ENCODE data around the gene RAB9A.
"Not testable (repeated sequence)": the region's sequence is repeated elsewhere in the genome, so short reads cannot be mapped to it uniquely, and the experiment has no call there.

Gene RAB9A

DNA sequence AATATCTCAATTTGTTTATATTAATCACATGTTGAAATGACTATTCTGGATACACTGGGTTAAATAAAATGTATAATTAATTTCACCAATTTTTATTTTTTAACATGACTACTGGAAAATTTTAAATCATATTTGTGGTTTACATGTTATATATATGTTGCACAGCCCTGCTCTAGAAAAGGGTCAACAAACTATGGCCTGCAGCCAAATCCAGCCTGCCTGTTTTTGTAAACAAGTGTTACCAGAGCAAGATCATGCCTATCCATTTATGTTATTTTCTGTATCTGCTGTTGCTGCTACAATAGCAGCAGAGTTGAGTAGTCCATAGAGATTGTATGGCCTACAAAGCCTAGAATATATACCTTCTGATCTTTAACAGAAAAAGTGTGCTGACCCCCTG is 34.8 kb upstream of the RAB9A start:
- H3K9me3 ChIP-seq (ENCODE audit: control insufficient read depth, low read length): no peaks in the 10 kb centered on the region

DNA sequence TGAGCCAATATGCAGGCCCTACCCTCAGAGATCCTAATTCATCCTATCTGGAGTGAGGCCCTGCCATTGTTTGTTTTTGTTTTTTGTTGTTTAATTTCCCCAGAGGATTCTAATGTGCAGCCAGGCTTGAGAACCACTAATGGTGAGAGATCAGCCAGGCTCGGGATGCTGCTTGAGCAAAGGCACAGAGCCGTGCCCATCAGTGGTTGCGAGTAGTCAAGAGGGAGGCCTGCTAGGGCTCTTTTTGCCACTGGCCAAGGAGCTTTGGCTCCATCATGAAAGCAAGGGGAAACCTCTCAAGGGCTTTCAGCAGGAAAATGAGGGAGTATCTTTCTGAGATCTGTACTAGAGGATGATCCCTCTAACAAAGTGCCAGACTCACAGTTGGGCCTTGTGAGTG is 33.3 kb upstream of the RAB9A start:
- no peaks in the 10 kb centered on the region for H3K9me3 ChIP-seq (ENCODE audit: control insufficient read depth, low read length)
- H3K27me3 ChIP-seq (ENCODE audit: control insufficient read depth, insufficient read depth, low read length): no peaks in the 10 kb centered on the region
- H3K36me3 ChIP-seq (ENCODE audit: control insufficient read depth, insufficient read depth, low read length): no peaks in the 10 kb centered on the region
- no peak overlapping the region for H3K9ac ChIP-seq (ENCODE audit: low read length)
- H3K4me3 ChIP-seq (ENCODE audit: low read length): no peak overlapping the region
- H3K4me1 ChIP-seq (ENCODE audit: control insufficient read depth, insufficient read depth, low read length): no peaks in the 10 kb centered on the region

More for the DNA sequence above, 34.8 kb upstream of the RAB9A start:
- no peak overlapping the region for H3K4me3 ChIP-seq (ENCODE audit: low read length)
- H3K27me3 ChIP-seq (ENCODE audit: control insufficient read depth, insufficient read depth, low read length): no peaks in the 10 kb centered on the region
- H3K36me3 ChIP-seq (ENCODE audit: control insufficient read depth, insufficient read depth, low read length): no peaks in the 10 kb centered on the region
- no peaks in the 10 kb centered on the region for H3K4me1 ChIP-seq (ENCODE audit: control insufficient read depth, insufficient read depth, low read length)
- no peak overlapping the region for H3K9ac ChIP-seq (ENCODE audit: low read length)

DNA sequence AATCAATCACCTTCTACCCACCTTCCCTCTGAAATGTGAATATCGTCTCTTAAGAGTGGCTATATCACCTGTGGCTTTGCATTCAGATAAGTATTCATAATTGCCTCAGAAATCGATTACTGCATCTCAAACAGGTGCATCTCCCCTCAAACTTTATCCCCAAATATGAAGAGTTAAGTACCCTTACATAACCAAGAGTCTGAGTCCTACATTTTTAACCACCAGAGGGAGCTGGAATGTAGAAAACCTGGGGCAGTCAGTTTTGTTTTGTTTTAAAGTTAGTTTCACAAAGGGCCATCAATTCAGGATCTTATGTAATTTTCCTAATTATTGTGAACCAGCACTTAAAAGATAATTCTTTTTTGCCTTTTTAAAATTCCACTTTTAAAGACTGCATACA is 30.3 kb upstream of the RAB9A start:
- no peaks in the 10 kb centered on the region for H3K36me3 ChIP-seq (ENCODE audit: control insufficient read depth, insufficient read depth, low read length)

DNA sequence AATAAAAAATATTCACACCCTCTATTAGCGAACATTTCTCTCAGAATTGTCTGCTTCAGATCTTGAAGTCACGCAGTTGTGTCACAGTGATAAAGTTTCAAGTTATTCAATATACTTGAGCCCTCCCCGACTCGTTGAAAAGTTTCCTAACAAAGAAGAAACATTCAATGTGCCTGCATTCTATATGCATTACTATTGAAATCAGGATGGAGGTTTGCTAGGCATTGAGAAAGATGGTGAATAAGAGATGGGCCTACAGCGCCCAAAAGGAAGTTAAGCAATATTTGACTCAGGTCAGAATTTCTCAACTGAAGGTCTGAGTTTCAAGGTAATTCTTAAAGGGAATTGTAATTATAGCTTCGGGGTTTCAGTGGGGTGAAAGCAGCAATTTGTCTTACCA is 29.9 kb upstream of the RAB9A start:
- H3K9ac ChIP-seq (ENCODE audit: low read length): no peak overlapping the region
- no peaks in the 10 kb centered on the region for H3K9me3 ChIP-seq (ENCODE audit: control insufficient read depth, low read length)
- no peaks in the 10 kb centered on the region for H3K36me3 ChIP-seq (ENCODE audit: control insufficient read depth, insufficient read depth, low read length)
- no peaks in the 10 kb centered on the region for H3K27me3 ChIP-seq (ENCODE audit: control insufficient read depth, insufficient read depth, low read length)
- H3K4me1 ChIP-seq (ENCODE audit: control insufficient read depth, insufficient read depth, low read length): no peaks in the 10 kb centered on the region
- H3K4me3 ChIP-seq (ENCODE audit: low read length): no peak overlapping the region

More for the DNA sequence above, 30.3 kb upstream of the RAB9A start:
- no peak overlapping the region for H3K9ac ChIP-seq (ENCODE audit: low read length)
- no peaks in the 10 kb centered on the region for H3K4me1 ChIP-seq (ENCODE audit: control insufficient read depth, insufficient read depth, low read length)
- no peak overlapping the region for H3K4me3 ChIP-seq (ENCODE audit: low read length)
- no peaks in the 10 kb centered on the region for H3K27me3 ChIP-seq (ENCODE audit: control insufficient read depth, insufficient read depth, low read length)
- no peaks in the 10 kb centered on the region for H3K9me3 ChIP-seq (ENCODE audit: control insufficient read depth, low read length)

DNA sequence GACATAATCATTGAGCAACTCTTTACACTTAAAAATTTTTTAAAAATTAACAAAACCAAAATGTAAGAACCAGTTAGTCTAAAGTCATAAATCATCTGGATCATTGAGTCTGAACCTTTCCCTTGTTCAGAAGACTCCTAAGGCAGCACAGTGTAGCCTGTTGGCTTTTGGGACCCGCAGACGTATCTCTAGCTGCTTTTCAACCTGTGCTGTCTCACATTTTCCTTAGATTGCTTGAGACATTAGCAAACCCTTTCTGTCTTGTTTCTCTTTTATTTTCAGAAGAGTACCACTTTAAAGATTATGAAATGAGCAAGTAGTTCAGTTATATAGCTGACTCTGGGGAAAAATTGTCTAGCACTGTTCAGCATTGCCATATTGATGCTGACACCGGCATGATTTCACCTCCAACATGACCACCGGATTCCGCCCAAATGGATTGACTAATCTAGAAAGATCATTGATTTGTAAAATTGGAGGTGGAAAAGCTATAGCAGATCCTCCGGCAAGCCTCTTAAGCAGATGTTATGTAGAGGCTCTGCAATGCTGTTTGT is 27.1 kb upstream of the RAB9A start:
- Histone ChIP-seq H3K36me3 (ENCODE audit: control insufficient read depth, insufficient read depth, low read length) (no peaks in the 10 kb centered on the region), H3K27me3 (ENCODE audit: control insufficient read depth, insufficient read depth, low read length) (no peaks in the 10 kb centered on the region), H3K9me3 (ENCODE audit: control insufficient read depth, low read length) (no peaks in the 10 kb centered on the region), H3K9ac (ENCODE audit: low read length) (no peak overlapping the region), H3K4me3 (ENCODE audit: low read length) (no peak overlapping the region), H3K4me1 (ENCODE audit: control insufficient read depth, insufficient read depth, low read length) (no peaks in the 10 kb centered on the region)

DNA sequence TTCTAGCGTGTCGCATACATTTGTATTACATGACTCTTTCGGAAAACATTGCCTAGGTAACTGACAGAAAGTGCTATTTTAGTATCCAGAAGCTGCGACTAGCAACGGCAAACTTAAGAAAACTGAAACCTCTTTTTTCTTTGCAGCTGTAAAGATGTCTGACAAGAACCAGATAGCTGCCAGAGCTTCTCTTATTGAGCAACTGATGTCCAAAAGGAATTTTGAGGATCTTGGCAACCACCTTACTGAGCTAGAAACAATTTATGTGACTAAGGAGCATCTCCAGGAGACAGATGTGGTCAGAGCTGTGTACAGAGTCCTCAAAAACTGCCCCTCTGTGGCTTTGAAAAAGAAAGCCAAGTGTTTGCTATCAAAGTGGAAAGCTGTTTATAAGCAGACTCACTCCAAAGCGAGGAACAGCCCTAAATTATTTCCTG is 26.6 kb upstream of the RAB9A start:
- Histone ChIP-seq H3K27me3 (ENCODE audit: control insufficient read depth, insufficient read depth, low read length) (no peaks in the 10 kb centered on the region), H3K9ac (ENCODE audit: low read length) (no peak overlapping the region), H3K4me3 (ENCODE audit: low read length) (no peak overlapping the region), H3K36me3 (ENCODE audit: control insufficient read depth, insufficient read depth, low read length) (no peaks in the 10 kb centered on the region), H3K4me1 (ENCODE audit: control insufficient read depth, insufficient read depth, low read length) (no peaks in the 10 kb centered on the region), H3K9me3 (ENCODE audit: control insufficient read depth, low read length) (no peaks in the 10 kb centered on the region)

DNA sequence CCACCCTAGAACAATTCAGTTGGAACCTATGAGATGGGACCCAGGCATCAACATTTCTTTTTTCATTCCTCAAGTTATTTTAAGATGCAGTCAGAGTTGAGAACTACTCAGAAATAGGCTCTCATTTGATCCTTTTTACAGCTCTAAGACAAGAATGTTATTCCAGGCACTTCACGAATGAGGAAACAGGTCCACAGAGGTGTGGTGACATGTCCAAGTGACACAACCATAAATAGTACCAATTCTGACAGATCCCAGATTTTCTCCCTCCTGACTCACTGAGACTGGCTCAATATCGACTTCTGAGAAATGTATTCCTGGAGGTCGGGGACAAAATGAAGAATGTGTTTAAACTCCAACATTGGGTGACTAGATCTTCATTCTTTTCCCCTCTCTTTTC is 24.9 kb upstream of the RAB9A start:
- Histone ChIP-seq H3K27me3 (ENCODE audit: control insufficient read depth, insufficient read depth, low read length) (no peaks in the 10 kb centered on the region), H3K4me1 (ENCODE audit: control insufficient read depth, insufficient read depth, low read length) (no peaks in the 10 kb centered on the region), H3K4me3 (ENCODE audit: low read length) (no peak overlapping the region), H3K36me3 (ENCODE audit: control insufficient read depth, insufficient read depth, low read length) (no peaks in the 10 kb centered on the region), H3K9ac (ENCODE audit: low read length) (no peak overlapping the region), H3K9me3 (ENCODE audit: control insufficient read depth, low read length) (no peaks in the 10 kb centered on the region)

DNA sequence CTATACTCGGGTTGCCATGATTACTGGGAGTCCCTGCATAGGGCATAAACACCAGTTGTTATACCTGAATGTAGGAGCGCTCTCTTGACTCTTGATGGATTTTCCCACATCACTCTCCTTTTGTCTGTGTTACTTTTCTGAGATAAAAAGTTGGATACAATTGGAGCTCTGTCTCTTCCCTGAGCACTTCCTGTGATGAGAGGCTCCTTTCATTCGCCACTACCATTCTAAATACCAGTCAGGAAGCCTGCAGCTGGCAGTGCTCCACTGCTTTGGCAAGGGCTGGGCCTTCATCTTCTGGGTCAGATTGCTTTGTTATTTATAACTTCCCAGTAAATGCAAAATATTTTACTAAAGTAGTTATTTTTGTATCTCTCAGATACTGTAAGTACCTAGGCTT is 22.1 kb upstream of the RAB9A start:
- Histone ChIP-seq H3K9ac (ENCODE audit: low read length) (no peak overlapping the region), H3K4me1 (ENCODE audit: control insufficient read depth, insufficient read depth, low read length) (no peaks in the 10 kb centered on the region), H3K9me3 (ENCODE audit: control insufficient read depth, low read length) (no peaks in the 10 kb centered on the region), H3K36me3 (ENCODE audit: control insufficient read depth, insufficient read depth, low read length) (no peaks in the 10 kb centered on the region), H3K4me3 (ENCODE audit: low read length) (no peak overlapping the region), H3K27me3 (ENCODE audit: control insufficient read depth, insufficient read depth, low read length) (no peaks in the 10 kb centered on the region)

DNA sequence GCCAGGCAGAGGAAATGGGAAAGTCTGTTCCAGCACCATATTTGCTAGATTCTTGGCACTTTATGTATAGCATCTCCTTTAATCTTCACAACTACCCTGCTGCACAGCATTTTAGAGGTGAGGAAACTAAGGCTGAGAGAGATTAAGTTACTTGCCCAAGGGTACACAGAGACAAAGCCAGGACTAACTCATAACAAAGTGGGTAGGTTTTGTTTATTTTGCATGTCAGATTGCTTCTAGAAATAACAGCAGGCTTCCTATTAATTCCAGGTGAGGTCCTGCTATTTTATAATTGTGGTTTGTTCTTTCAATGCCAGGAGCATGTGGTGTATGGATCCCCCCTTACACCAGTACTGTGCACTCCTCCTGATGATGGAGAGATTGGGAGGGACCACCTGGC is 21.0 kb upstream of the RAB9A start:
- H3K9ac ChIP-seq (ENCODE audit: low read length): no peak overlapping the region
- no peaks in the 10 kb centered on the region for H3K9me3 ChIP-seq (ENCODE audit: control insufficient read depth, low read length)
- H3K36me3 ChIP-seq (ENCODE audit: control insufficient read depth, insufficient read depth, low read length): no peaks in the 10 kb centered on the region
- no peaks in the 10 kb centered on the region for H3K4me1 ChIP-seq (ENCODE audit: control insufficient read depth, insufficient read depth, low read length)
- H3K27me3 ChIP-seq (ENCODE audit: control insufficient read depth, insufficient read depth, low read length): no peaks in the 10 kb centered on the region
- H3K4me3 ChIP-seq (ENCODE audit: low read length): no peak overlapping the region

DNA sequence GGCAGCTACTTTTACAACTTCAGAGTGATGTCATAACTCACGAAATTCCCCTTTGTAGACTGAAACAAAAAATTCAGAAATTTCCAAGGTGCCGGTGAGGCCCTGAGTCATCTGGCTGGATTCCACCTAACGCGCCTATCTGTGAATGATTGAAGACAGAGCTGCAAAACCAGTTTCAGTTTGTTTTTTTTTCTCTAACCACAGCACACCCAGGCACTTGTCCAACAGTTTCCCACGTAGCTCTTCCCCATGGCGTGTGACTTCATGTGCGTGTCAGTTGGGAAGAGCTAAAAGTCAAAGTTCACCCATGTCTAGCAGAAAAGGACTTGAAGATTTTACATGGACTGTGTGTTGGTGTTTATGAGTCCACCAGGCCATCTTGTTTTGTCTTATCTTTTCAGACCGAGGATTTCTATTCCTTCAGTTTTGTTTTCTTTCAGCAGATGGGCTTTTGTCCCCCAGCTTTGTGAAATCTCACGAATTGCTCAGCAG is 19.6 kb upstream of the RAB9A start:
- H3K9ac ChIP-seq (ENCODE audit: low read length): peak overlapping the region; percentile 1
- no peaks in the 10 kb centered on the region for H3K27me3 ChIP-seq (ENCODE audit: control insufficient read depth, insufficient read depth, low read length)
- no peaks in the 10 kb centered on the region for H3K9me3 ChIP-seq (ENCODE audit: control insufficient read depth, low read length)
- H3K4me3 ChIP-seq (ENCODE audit: low read length): no peak overlapping the region
- no peaks in the 10 kb centered on the region for H3K36me3 ChIP-seq (ENCODE audit: control insufficient read depth, insufficient read depth, low read length)
- H3K4me1 ChIP-seq (ENCODE audit: control insufficient read depth, insufficient read depth, low read length): no peaks in the 10 kb centered on the region

DNA sequence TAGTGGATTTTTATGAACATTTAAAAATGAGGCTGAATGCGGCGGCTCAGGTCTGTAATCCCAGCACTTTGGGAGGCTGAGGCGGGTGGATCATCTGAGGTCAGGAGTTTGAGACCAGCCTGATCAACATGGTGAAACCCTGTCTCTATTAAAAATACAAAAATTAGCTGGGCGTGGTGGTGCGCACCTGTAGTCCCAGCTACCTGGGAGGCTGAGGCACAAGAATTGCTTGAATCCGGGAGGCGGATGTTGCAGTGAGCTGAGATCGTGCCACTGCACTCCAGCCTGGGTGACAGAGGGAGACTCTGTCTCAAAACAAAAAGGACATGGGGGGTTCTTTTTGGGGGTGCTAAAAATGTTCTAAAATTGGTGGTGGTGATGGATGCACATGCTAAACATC is 19.2 kb upstream of the RAB9A start:
- H3K9me3 ChIP-seq (ENCODE audit: control insufficient read depth, low read length); H3K4me1 ChIP-seq (ENCODE audit: control insufficient read depth, insufficient read depth, low read length); H3K36me3 ChIP-seq (ENCODE audit: control insufficient read depth, insufficient read depth, low read length); H3K27me3 ChIP-seq (ENCODE audit: control insufficient read depth, insufficient read depth, low read length); H3K4me3 ChIP-seq (ENCODE audit: low read length): not testable (repeated sequence)
- H3K9ac ChIP-seq (ENCODE audit: low read length): peak overlapping the region; percentile 1

DNA sequence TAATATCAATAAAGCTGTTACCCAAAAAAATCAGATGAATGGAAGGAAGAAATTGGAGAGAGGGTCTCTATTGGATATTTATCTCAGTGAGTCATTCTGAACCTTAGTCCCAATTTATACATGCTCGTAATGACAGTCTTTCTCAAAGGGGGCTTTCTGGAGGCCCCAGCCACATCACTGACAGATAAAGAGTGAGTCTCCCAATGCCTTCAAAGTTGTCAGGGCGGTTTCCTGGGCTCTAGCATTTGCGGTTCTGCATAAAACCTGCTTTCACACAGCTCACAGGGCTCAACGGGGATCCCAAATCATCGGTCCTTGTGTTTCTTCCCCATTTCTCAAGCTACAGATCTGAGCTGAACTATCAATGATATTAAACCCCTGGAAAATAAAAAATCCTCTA is 18.7 kb upstream of the RAB9A start:
- Histone ChIP-seq H3K9ac (ENCODE audit: low read length) (no peak overlapping the region), H3K9me3 (ENCODE audit: control insufficient read depth, low read length) (no peaks in the 10 kb centered on the region), H3K27me3 (ENCODE audit: control insufficient read depth, insufficient read depth, low read length) (no peaks in the 10 kb centered on the region), H3K4me3 (ENCODE audit: low read length) (no peak overlapping the region), H3K36me3 (ENCODE audit: control insufficient read depth, insufficient read depth, low read length) (no peaks in the 10 kb centered on the region), H3K4me1 (ENCODE audit: control insufficient read depth, insufficient read depth, low read length) (no peaks in the 10 kb centered on the region)

DNA sequence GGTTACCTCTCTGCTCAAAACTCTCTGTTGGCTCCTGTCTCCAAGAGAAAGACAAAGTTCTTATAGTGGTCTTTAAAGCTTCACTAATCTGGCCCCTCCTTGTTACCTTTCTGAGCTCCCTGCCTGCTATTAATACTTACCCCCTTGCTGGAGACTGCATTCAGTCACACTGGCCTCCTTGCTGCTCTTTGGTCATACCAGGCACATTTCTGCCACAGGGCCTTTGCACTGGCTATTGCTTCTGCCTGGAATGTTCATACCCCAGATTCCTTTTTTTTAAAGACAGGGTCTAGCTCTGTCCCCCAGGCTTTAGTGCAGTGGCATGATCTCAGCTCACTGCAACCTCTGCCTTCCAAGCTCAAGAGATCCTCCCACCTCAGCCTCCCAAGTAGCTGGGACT is 15.9 kb upstream of the RAB9A start:
- no peak overlapping the region for H3K4me3 ChIP-seq (ENCODE audit: low read length)
- no peak overlapping the region for H3K9ac ChIP-seq (ENCODE audit: low read length)
- H3K36me3 ChIP-seq (ENCODE audit: control insufficient read depth, insufficient read depth, low read length): no peaks in the 10 kb centered on the region
- no peaks in the 10 kb centered on the region for H3K9me3 ChIP-seq (ENCODE audit: control insufficient read depth, low read length)
- H3K4me1 ChIP-seq (ENCODE audit: control insufficient read depth, insufficient read depth, low read length): no peaks in the 10 kb centered on the region
- no peaks in the 10 kb centered on the region for H3K27me3 ChIP-seq (ENCODE audit: control insufficient read depth, insufficient read depth, low read length)

Data from mucosa of stomach (tissue), 1 donor.